Kasumi-1 (cell line): ENCODE measurements around the gene RNF224.

Experiments
- DNase-seq, 2 experiments: peaks; one replicate each; lab custom pipeline; 2025; lab: John Stamatoyannopoulos, UW

Gene RNF224

GRCh38 chr9:137192448-137192780, 34.9 kb upstream of the RNF224 start:
- DNase-seq: no peak

DNA sequence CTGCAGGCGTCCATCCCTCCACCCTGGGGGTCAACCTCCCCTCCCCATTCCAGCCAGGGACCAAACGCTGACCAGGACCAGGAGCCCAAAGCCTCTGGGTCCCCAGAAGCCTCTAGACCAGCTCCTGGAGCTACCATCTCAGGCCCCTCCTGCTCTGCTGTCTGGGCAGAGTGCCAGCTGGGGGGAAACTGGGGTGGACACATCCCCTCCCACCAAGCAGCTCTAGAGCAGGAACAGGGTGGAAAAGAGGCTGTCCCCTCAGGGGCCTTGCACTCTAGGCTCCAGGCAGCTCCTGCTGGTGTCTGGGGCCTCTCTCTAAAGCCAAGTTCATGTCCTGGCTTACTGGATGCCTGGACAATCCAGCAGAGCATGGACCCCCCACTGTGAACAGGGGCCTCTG, 34.4 kb upstream of the RNF224 start:
- no peak for DNase-seq

GRCh38 chr9:137193771-137194170, 33.5 kb upstream of the RNF224 start:
- no peak for DNase-seq

DNA sequence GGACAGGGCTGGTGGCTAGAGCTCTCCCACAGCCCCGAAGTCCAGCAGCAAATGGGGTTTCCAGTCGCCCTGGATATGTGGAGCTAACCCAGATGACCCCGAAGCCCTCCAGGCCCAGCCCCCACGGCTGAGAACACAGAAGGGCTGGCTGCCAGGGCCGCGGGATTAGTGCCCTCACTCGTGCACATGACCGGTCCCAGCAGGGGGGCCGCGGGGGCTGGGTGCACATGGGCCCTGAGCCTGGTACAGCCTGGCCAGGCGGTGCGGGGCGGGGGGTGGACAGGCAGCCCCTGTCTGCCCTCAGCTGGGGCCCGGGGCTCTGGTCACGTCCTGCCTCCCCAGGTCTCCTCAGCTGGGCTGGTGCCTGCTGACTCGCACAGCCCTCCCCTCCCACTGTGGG, 32.9 kb upstream of the RNF224 start:
- no peak for DNase-seq

- no peak for DNase-seq
Measured at GRCh38 chr9:137194909-137195308, 32.4 kb upstream of the RNF224 start.

DNA sequence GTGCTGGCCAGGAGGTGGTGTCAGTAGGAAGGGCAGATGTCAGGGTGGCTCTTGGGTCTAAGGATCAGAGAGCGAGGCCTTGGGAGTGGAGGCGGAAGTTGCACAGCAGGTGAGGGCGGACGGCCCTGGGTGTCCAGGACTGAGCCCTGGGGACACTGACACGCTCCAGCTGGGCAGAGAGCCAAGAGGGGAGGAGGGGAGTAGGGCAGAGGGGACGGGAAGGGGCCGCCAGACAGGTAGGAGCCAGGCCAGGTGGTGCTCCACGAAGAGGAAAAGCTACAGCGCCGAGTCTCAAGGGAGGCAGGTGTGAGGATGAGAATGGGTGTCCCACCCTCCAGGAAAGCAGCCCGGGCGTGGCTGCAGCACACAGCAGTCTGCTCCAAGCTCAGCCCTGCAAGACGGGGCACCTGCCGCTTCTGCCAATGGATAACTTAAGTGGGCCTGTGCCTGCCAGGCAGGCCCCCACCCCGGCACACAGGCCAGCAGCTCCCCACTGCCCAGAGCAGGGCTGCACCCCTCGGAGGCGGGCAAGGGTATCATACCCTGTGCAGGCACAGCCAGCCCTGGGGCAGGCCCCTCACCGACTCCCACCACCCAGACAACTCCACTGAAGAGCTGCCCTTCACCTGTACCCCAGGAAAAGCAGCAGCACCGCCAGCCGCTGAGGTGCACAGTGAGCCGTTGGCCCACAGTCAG, 31.6 kb upstream of the RNF224 start:
- DNase-seq: no peak

DNA sequence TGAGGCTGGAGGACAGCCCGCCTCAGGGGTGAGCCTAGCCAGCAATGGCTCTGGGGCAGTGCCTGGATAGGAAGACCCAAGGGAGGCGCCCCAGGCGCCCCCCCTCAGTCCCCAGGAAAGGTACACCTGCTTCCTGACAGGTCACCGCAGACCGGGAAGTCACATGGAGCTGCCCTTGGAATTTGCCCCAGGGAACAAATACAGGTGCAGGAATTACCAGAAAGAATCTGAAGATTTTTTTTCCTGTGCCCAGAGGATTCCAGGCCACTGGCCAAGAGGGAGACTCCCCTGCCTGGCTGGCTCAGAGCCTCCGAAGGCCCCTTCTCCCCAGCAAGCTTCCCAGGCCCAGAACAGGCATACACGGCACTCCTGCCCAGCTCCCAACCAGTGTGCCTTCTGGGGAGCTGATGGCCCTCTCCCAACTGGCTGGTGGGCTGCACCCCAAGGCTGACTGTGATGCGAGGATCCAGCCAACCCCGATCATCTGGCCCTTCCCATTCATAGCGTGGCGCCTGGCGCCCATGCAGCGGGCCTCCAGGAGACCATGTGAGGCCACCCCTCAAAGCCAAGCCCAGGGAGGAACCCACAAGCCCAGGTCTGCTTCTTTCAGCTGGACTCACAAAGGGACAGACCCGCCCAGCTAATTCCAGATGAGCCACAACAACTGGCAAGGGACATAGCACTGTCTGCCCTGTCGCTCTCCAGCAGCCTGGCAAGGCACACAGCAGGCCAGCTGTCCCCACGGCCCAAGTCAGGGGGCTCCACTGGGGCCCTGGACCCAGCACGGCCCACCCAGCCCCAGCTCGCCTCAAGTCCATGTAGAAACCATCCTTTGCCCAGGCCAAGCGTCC, 29.0 kb upstream of the RNF224 start:
- no peak for DNase-seq

- DNase-seq: no peak
Measured at GRCh38 chr9:137198902-137199283, 28.4 kb upstream of the RNF224 start.

DNA sequence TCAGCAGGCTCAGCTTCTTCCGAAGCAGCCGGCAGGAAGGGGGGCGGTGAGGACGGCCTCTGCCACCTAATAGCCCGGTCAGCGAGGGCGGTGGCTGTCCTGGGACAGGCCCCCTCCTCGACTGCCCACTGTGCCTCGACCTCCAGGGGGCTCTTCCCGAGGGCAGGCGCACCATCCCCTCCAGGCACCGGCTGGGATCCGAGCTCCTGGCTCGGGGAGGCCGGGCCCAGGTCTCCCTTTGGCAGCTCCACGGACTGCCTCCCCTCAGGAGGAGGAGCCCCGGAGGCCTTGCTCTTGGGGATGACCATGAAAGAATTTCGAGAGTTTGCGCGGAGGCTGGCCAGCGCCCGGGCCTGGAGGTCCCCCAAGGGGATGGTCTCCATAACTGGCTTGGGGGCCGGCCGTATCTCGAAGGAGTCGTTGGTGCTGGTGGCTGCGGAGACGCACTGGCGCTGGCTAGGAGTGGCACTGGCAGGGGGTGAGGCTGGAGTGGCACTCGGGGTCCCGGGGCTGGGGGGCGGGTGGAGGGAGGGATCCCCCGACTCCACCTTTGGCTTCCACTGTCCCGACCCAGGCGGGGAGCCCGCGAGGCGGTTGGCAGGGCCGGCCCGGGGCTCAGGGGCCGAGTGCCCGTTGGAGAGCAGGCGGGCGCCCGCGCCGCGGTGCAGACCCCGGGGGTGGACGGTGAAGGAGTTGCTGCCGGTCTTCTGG, 27.7 kb upstream of the RNF224 start:
- no peak for DNase-seq

DNA sequence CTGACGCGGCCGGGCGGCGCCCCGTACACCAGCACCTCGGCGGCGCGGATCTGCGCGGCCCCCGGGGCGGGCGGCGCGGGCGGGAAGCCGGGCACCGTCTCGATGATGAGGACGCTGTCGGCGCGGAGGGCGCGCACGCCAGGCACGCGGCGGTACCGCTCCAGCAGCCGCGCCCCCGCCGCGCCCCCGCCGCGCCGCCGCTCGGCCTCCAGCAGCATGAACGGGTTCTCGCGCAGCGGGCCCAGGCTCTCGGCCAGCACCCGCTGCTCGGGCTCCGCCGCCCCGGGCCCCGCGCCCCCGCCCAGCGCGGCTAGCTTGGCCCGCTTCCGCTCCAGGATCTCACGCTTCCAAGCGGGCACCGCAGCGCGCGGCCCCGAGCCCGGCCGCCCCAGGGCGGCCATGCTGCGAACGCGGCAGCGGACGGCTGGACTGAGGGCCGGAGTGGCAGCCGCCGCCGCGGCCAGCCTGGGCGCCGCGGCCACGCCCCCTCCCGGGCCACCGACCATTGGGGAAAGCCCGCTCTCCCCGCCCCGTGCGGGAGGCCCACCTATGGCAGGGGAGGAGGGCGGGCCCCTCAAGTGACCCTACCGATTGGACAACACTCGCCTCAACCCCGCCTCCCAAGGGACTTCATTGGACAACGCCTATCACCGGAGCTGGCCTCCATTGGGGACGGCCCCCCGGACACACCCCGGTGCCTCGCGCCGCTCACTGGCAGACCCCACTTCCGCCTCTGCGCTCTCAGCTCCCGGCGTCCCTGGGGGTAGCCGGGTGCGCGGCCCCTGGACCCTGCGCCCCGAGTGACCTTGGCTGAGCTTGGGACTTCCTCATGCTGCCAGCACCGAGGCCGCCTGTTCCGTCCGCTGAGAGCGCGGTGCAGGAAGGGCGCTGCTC, 26.7 kb upstream of the RNF224 start, which contains the start of gene TPRN:
TPRN (minus strand) TSS at position 431 of the 894 bp plus-strand sequence; CDS start at position 401, 30 bp downstream.
- peak; percentile 97 to 98 for DNase-seq

DNA sequence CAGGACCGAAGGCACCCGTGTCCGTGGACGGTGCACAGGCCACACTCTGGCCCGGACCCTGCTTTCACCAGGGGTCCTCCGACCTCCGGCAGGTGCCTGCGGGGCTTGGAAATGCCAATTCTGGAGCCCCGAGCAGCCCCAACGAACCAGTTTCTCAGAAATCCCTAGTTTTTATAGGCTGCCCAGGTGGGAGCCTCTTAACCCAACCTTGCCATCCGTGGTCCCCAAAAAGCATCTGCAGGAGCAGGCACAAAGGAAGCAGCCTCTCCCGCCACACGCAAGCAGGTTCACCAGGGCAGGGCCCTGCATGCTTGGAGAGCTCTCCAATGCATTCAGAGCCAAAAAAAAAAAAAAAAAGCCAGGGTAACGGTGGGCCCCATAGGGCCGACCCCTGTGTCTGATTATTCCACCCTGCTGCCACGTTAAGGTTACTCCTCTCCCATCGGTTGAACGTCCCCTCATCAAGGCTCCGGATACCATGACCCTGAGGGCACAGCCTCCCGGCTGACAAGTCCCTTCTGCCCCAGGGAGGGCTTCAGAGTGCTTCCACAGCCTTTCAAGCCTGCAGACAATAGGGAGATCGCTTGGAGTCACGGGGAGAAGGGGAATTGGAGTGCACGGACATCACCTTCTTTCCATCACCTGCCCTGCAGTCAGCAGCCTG, 26.0 kb upstream of the RNF224 start:
- no peak for DNase-seq

GRCh38 chr9:137202966-137203365, 24.3 kb upstream of the RNF224 start:
- DNase-seq: no peak

DNA sequence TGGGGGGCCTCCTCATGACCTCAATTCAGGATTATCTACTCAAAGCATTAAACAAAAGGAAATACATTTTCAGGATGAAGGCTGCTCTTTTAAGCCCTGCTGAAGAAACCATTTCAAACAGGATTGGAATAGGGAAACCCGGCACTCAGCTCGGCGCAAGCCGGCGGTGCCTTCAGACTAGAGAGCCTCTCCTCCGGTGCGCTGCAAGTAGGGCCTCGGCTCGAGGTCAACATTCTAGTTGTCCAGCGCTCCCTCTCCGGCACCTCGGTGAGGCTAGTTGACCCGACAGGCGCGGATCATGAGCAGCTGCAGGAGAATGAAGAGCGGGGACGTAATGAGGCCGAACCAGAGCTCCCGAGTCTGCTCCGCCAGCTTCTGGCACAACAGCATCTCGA, 22.6 kb upstream of the RNF224 start:
- no peak for DNase-seq

GRCh38 chr9:137205126-137206069, 21.9 kb upstream of the RNF224 start, which contains the start of the genes NDOR1 and TMEM203:
NDOR1 (plus strand) TSS chr9:137205700; CDS start chr9:137205778, 78 bp downstream.
TMEM203 (minus strand) TSS chr9:137205648; CDS start chr9:137205414, 234 bp downstream.
- DNase-seq: peak; percentile 79 to 83

- DNase-seq: no peak
Measured at GRCh38 chr9:137206602-137207001, 20.7 kb upstream of the RNF224 start.

DNA sequence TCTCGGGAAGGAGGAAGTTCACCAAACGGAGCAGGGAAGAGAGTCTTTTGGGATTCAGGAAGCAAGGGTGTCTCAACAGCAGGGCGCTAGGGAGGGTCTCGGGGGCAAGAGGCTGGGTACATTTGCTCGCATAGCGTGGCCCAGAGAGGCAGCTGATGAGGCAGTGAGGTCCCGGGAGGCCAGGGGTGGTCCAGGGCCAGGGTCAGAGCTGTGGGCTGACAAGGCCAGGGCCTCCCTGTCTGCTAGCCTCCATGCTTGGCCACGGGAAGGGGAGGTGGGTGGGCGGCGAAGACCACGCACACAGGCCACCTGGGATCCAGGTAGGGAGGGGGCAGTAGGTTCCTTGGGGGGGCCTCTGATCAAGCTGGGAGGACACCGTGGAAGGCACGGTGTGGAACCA, 15.8 kb upstream of the RNF224 start:
- no peak for DNase-seq

DNA sequence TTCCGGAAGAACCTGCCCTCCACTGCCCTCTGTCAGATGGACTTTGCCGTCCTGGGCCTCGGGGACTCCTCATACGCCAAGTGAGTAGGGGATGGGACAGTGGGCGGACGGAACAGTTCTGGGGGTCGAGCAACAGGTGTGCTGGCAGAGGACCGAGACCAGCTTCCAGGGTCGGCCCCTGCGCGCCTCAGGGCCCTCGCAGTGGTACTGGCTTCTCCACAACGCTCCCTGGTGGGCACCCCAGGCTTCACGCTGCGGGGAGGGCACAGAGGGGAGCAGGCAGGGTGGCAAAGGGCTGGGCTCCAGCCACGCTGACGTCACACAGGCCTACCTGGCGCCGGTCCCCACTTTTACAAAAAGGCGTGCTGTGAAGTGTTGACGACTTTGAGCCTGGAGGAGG, 14.8 kb upstream of the RNF224 start:
- DNase-seq: no peak

- no peak for DNase-seq
Measured at GRCh38 chr9:137213160-137214060, 13.9 kb upstream of the RNF224 start.

- DNase-seq: no peak
Measured at GRCh38 chr9:137214620-137215019, 12.7 kb upstream of the RNF224 start.
